Panc1 (cell line): ENCODE data around the gene JAZF1. TPM values are rescaled to one million over a fixed set of nuclear protein-coding genes. Genes with fewer than 3 reads are reported as not detected.

Experiments used
- ATAC-seq: fragments of 200-7000 bp; cut with Tn5 transposase; 2 replicates; pipeline ENCODE4 v1.9.1; 2020; ENCODE audit warnings: mild to moderate bottlenecking, moderate library complexity
- BruUV-seq: library from RNA; stranded (reverse); fragments of 400-500 nt; replicated peaks from 2 replicates; lab custom pipeline; 2021; lab: Mats Ljungman, UMichigan
- CTCF ChIA-PET: fragments of 300-600 bp; sonication (Branson Sonifier 250); formaldehyde crosslinking; loops from one replicate; lab custom pipeline; 2022; ENCODE audit warnings: antibody characterized with exemption; lab: Charles Lee
- POLR2A ChIA-PET: fragments of 300-600 bp; sonication (Branson Sonifier 250); formaldehyde crosslinking; loops from one replicate; lab custom pipeline; 2022; ENCODE audit warnings: antibody characterized with exemption; lab: Charles Lee
- DNase-seq: peaks from one replicate; pipeline ENCODE4 v3.0.0-alpha.2; 2010; ENCODE audit warnings: low read depth, low spot score
- H3K27ac ChIP-seq: 2 replicates; pipeline ENCODE4 v1.5.1; 2011; ENCODE audit warnings: mild to moderate bottlenecking, low read length, inconsistent platforms
- H3K27me3 ChIP-seq: fragments of 200-500 bp; sonication (Bioruptor generic); 2 replicates; pipeline ENCODE4 v1.6.0; 2014; ENCODE audit warnings: low read length, inconsistent platforms; ENCODE audit not compliant: control insufficient read depth, insufficient read depth
- H3K36me3 ChIP-seq: fragments of 200-500 bp; sonication (Bioruptor generic); 2 replicates; pipeline ENCODE4 v1.5.1; 2014; ENCODE audit warnings: inconsistent platforms, mild to moderate bottlenecking, low read length, moderate library complexity; ENCODE audit not compliant: control insufficient read depth, insufficient read depth
- H3K4me1 ChIP-seq: 2 replicates; pipeline ENCODE4 v1.5.1; 2011; ENCODE audit warnings: inconsistent platforms, mild to moderate bottlenecking, low read length, moderate library complexity; ENCODE audit not compliant: control insufficient read depth, insufficient read depth
- H3K4me3 ChIP-seq, 2 experiments: 2 replicates each; pipeline ENCODE4 v1.5.1; 2011 to 2012; ENCODE audit warnings: low read depth in 2 of 2, low read length in 2 of 2, mild to moderate bottlenecking in 2 of 2, inconsistent platforms in 1 of 2, moderate library complexity in 1 of 2
- H3K9me3 ChIP-seq: fragments of 200-500 bp; sonication (Bioruptor generic); 2 replicates; pipeline ENCODE4 v1.5.1; 2014; ENCODE audit warnings: low read depth, mild to moderate bottlenecking, inconsistent platforms, low read length, moderate library complexity; ENCODE audit not compliant: control insufficient read depth, insufficient read depth
- CTCF ChIP-seq: fragments of 450-650 bp; IDR thresholded peaks from 2 replicates; pipeline ENCODE4 v1.5.1; 2017; ENCODE audit warnings: mild to moderate bottlenecking
- POLR2AphosphoS5 ChIP-seq: IDR thresholded peaks from 2 replicates; pipeline ENCODE4 v1.6.1; 2012; ENCODE audit warnings: mild to moderate bottlenecking, low read depth, low read length, moderate library complexity
- REST ChIP-seq, 2 experiments: IDR thresholded peaks; 2 replicates each; pipeline ENCODE4 v1.6.1; 2011 to 2012; ENCODE audit warnings: low read depth in 2 of 2, control low read depth in 1 of 2, low read length in 1 of 2, mild to moderate bottlenecking in 1 of 2, moderate library complexity in 1 of 2; ENCODE audit not compliant: insufficient read depth in 1 of 2
- SIN3A ChIP-seq: IDR thresholded peaks from 2 replicates; pipeline ENCODE4 v1.6.1; 2012; ENCODE audit warnings: low read depth, mild to moderate bottlenecking, low read length, moderate library complexity, borderline replicate concordance; ENCODE audit not compliant: insufficient read depth
- TCF7L2 ChIP-seq: IDR thresholded peaks from 2 replicates; pipeline ENCODE4 v1.6.1; 2011; ENCODE audit warnings: mild to moderate bottlenecking, low read depth, low read length, inconsistent platforms
- in situ Hi-C: cut with HindIII; loops from 2 replicates; pipeline ENCODE4 v1.10.0; 2016; ENCODE audit warnings: low sequenced_read_pairs, low pct_unique_long_range_greater_than_20kb
- intact Hi-C: fragments of 100-400 bp; cut with micrococcal nuclease; formaldehyde crosslinking; loops from one replicate; pipeline ENCODE4 v1.10.0; 2022; ENCODE audit not compliant: unreplicated experiment
- total RNA-seq: library from RNA; stranded (reverse); gene quantifications from one replicate; pipeline ENCODE4 v1.2.1, GENCODE V29; 2021; ENCODE audit not compliant: unreplicated experiment

The JAZF1 gene
- total RNA-seq, 1 experiment from 2014 or later, result 8.8 TPM

- BruUV-seq, result no TSS peak
- H3K27me3 ChIP-seq, result peaks cover 11% of the 10 kb centered on the region; the same call in 1 of the 2 replicates
- TF ChIP-seq SIN3A, result no peak
- no peak for TF ChIP-seq REST (IDR thresholded peaks at IDR 0.05; ENCODE audit: insufficient read depth in 1 of 2, low read depth in 2 of 2, low read length in 1 of 2)
- no peak for TF ChIP-seq POLR2AphosphoS5
- TF ChIP-seq TCF7L2, result no peak
- TF ChIP-seq CTCF, result no peak
- no peaks in the 10 kb centered on the region for H3K9me3 ChIP-seq
- DNase-seq (no peak), ATAC-seq (no peak)
- POLR2A ChIA-PET, result no interaction called here
- CTCF ChIA-PET, result no interaction called here
- in situ Hi-C loops, result no loop called here
- H3K4me3 ChIP-seq, result no peak overlapping the region
- no peaks in the 10 kb centered on the region for H3K4me1 ChIP-seq
- intact Hi-C loops, result no loop called here
- no peak overlapping the region for H3K27ac ChIP-seq
- no peaks in the 10 kb centered on the region for H3K36me3 ChIP-seq
These were observed 45.0 kb upstream of the JAZF1 start for GRCh38 chr7:28225576-28225975.

GRCh38 chr7:28224675-28225074, 44.1 kb upstream of the JAZF1 start:
- in situ Hi-C loops (no loop called here), intact Hi-C loops (no loop called here)
- ChIA-PET CTCF (no interaction called here), POLR2A (no interaction called here)
- Histone ChIP-seq H3K27ac (no peak overlapping the region), H3K36me3 (no peaks in the 10 kb centered on the region), H3K9me3 (no peaks in the 10 kb centered on the region), H3K4me3 (no peak overlapping the region), H3K27me3 (peaks cover 10% of the 10 kb centered on the region; the same call in 1 of the 2 replicates), H3K4me1 (no peaks in the 10 kb centered on the region)
- ATAC-seq (no peak), DNase-seq (no peak)
- BruUV-seq, result no TSS peak
- TF ChIP-seq POLR2AphosphoS5 (no peak), REST (IDR thresholded peaks at IDR 0.05; ENCODE audit: insufficient read depth in 1 of 2, low read depth in 2 of 2, low read length in 1 of 2) (no peak), TCF7L2 (no peak), CTCF (no peak), SIN3A (no peak)
